GM12892 (cell line): ENCODE measurements around the gene S100A14.

Experiments
- POLR2AphosphoS5 ChIP-seq: IDR thresholded peaks from 2 replicates; pipeline ENCODE4 v1.6.1; 2011; ENCODE audit warnings: low read depth, low read length, control low read depth
- TAF1 ChIP-seq: IDR thresholded peaks from 2 replicates; pipeline ENCODE4 v1.6.1; 2011; ENCODE audit warnings: low read depth, mild to moderate bottlenecking, control low read depth, low read length, borderline replicate concordance

DNA sequence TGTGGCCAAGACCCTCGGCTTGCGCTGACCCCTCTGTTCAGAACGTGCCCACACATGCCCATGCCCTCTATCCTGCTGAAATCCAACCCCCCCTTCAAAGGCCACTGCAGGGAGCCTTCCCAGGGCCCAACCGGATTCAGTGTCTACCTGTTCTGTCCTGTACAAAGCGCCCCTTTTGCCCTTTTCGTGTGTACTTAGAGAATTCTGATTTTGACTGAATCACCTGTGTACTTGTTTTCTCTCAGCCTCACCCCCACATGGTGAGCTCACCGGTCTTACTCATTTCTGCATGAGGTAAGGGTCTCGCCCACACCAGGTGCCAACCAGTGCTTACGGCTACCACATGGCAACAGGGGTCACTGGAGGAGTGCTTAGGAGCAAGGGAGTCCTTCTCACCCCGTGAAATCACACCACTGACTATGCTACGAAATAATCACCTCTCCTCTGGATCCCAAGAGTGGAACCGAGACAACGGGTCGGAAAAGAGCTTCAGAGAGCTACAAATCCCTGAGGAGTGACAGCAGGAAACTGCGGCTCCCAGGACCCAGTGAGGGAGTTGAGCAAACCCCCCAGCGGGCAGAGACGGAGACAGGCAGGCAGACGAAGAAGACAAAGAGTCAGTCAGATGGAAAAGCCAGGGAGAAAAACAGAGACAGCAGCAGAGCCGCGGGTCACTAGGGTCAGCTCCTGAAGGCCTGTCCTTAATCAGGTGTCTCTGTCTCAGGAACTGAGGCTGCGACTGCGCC is 48.3 kb downstream of the S100A14 start:
- no peak for TF ChIP-seq POLR2AphosphoS5
- TF ChIP-seq TAF1, result no peak
